Measurements from ENCODE around the gene B4GALNT3. TPM values are rescaled to one million over a fixed set of nuclear protein-coding genes. Genes with fewer than 3 reads are reported as not detected.
A peak's percentile ranks its signal among the peaks of the same experiment; 100 is the strongest.

B4GALNT3 gene
- total and polyA plus RNA-seq, 2 of the 13 experiments (the other 11 are each of a cell fraction or from before 2014, with no cell fraction given): 3.2 to 4.4 TPM

DNA sequence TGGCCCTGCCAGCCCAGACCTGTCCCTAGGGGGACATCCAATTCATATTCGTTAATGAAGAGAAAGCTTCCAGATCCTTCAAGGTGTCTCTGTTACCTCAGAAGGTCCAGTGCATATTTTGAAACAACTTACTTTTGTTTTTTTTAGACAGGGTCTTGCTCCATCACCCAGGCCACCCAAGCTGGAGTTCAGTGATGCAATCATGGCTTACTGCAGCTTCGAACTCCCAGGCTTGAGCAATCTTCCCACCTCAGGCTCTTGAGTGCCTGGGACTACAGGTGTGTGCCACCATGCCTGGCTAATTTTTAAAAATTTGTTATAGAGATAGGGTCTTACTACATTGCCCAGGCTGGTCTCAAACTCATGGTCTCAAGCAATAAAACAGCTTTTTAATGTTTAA is 48.4 kb downstream of the B4GALNT3 start:
- ChIA-PET CTCF (ENCODE audit: low intra/inter-chr PET ratio, low total read pairs) (no interaction called here), POLR2A (no interaction called here)
- intact Hi-C loops (cut with micrococcal nuclease; ENCODE audit: unreplicated experiment) (no loop called here), in situ Hi-C loops (cut with HindIII; ENCODE audit: extremely low pct_ligation_motif_present, low pct_unique_long_range_greater_than_20kb) (no loop called here)
- DNase-seq (ENCODE audit: low spot score) (no peak), ATAC-seq (no peak), FAIRE-seq (no peak)
- no peaks in the 10 kb centered on the region for H3K9me3 ChIP-seq (ENCODE audit: low read length)
- H3K36me3 ChIP-seq (replicated peaks in 1 of 2; ENCODE audit: control insufficient read depth in 1 of 2, insufficient read depth in 2 of 2, low read length in 2 of 2): no peaks in the 10 kb centered on the region
- no peaks in the 10 kb centered on the region for H3K79me2 ChIP-seq (ENCODE audit: insufficient read depth, low read length)
- WGBS (ENCODE audit: low lambda C conversion rate): 49% methylated on average over 2 of the region's 2 CpGs
- H3K9ac ChIP-seq (ENCODE audit: insufficient read depth, low read depth, low read length): no peak overlapping the region
- no peak overlapping the region for H3K27ac ChIP-seq (ENCODE audit: extremely low read length, insufficient read depth, low read length)
- H2AFZ ChIP-seq (ENCODE audit: low read length): no peak overlapping the region
- no peak overlapping the region for H3K4me2 ChIP-seq (ENCODE audit: low read depth, low read length)
- no TSS peak for BruUV-seq (replicated peaks)
- peak; percentile 61; the same call in 1 of the 2 replicates for TF ChIP-seq CEBPB (IDR thresholded peaks at IDR 0.05; ENCODE audit: borderline replicate concordance, low read depth, low read length)
- 0 out of 2 replicates have a peak, but pooled peaks have one; percentile 5 for TF ChIP-seq CEBPG (CRISPR knock-in tag; IDR thresholded peaks at IDR 0.05)
- no peak for TF ChIP-seq ZNF556 (CRISPR knock-in tag; IDR thresholded peaks at IDR 0.05; ENCODE audit: borderline replicate concordance)
- peaks cover 18% of the 10 kb centered on the region for H3K4me1 ChIP-seq (ENCODE audit: insufficient read depth, low read length)
- no peaks in the 10 kb centered on the region for H3K27me3 ChIP-seq (ENCODE audit: control insufficient read depth in 1 of 2, insufficient read depth in 2 of 2, low read length in 2 of 2)
- H3K4me3 ChIP-seq (replicated peaks in 1 of 3; ENCODE audit: insufficient read depth in 1 of 3, low read depth in 2 of 3, low read length in 3 of 3): no peak overlapping the region
- H4K20me1 ChIP-seq (ENCODE audit: insufficient read depth, low read length): no peaks in the 10 kb centered on the region

DNA sequence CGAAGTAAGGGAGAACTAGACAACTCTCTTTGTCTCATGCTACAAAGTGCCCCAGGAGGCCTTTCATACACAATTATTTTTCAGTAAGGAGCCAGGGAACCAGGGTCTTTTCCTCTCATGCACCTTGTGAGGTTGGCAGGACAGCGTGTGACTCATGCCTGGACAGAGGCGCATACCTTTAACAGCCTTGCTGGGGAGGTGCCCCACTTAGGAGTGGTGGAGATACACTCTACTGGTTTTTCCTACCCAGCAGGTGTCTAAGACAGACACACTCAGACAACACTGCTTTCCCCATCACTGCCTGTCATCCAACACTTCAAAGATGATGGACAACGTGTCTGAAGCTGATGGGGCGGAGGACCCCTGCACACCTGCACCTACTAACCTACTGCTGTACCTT is 49.1 kb downstream of the B4GALNT3 start:
- no peaks in the 10 kb centered on the region for H3K27me3 ChIP-seq (ENCODE audit: control insufficient read depth in 1 of 2, insufficient read depth in 2 of 2, low read length in 2 of 2)
- no peak overlapping the region for H3K4me3 ChIP-seq (replicated peaks in 1 of 3; ENCODE audit: insufficient read depth in 1 of 3, low read depth in 2 of 3, low read length in 3 of 3)
- POLR2A ChIA-PET: no interaction called here
- 79% methylated on average over 5 of the region's 5 CpGs for WGBS (ENCODE audit: low lambda C conversion rate)
- H3K9me3 ChIP-seq (ENCODE audit: low read length): no peaks in the 10 kb centered on the region
- ATAC-seq: no peak
- H3K36me3 ChIP-seq (replicated peaks in 1 of 2; ENCODE audit: control insufficient read depth in 1 of 2, insufficient read depth in 2 of 2, low read length in 2 of 2): no peaks in the 10 kb centered on the region
- no TSS peak for BruUV-seq (replicated peaks)
- intact Hi-C loops (cut with micrococcal nuclease; ENCODE audit: unreplicated experiment): no loop called here
- no peak for FAIRE-seq
- in situ Hi-C loops (cut with HindIII; ENCODE audit: extremely low pct_ligation_motif_present, low pct_unique_long_range_greater_than_20kb): no loop called here
- H3K4me1 ChIP-seq (ENCODE audit: insufficient read depth, low read length): peaks cover 11% of the 10 kb centered on the region
- H3K4me2 ChIP-seq (ENCODE audit: low read depth, low read length): no peak overlapping the region
- H3K27ac ChIP-seq (ENCODE audit: extremely low read length, insufficient read depth, low read length): no peak overlapping the region
- H3K9ac ChIP-seq (ENCODE audit: insufficient read depth, low read depth, low read length): no peak overlapping the region
- H2AFZ ChIP-seq (ENCODE audit: low read length): no peak overlapping the region
- no peaks in the 10 kb centered on the region for H3K79me2 ChIP-seq (ENCODE audit: insufficient read depth, low read length)
- CTCF ChIA-PET (ENCODE audit: low intra/inter-chr PET ratio, low total read pairs): no interaction called here
- DNase-seq (ENCODE audit: low spot score): no peak
- H4K20me1 ChIP-seq (ENCODE audit: insufficient read depth, low read length): no peaks in the 10 kb centered on the region
- no peak for TF ChIP-seq PCBP1 (IDR thresholded peaks at IDR 0.05; ENCODE audit: borderline replicate concordance, low read depth, low read length)
- no peak for TF ChIP-seq ZNF333 (CRISPR knock-in tag; IDR thresholded peaks at IDR 0.05; ENCODE audit: borderline replicate concordance)
- TF ChIP-seq TEAD3 (CRISPR knock-in tag; optimal IDR thresholded peaks at IDR 0.05; ENCODE audit: borderline replicate concordance): no peak
- TF ChIP-seq, protein P1, sequence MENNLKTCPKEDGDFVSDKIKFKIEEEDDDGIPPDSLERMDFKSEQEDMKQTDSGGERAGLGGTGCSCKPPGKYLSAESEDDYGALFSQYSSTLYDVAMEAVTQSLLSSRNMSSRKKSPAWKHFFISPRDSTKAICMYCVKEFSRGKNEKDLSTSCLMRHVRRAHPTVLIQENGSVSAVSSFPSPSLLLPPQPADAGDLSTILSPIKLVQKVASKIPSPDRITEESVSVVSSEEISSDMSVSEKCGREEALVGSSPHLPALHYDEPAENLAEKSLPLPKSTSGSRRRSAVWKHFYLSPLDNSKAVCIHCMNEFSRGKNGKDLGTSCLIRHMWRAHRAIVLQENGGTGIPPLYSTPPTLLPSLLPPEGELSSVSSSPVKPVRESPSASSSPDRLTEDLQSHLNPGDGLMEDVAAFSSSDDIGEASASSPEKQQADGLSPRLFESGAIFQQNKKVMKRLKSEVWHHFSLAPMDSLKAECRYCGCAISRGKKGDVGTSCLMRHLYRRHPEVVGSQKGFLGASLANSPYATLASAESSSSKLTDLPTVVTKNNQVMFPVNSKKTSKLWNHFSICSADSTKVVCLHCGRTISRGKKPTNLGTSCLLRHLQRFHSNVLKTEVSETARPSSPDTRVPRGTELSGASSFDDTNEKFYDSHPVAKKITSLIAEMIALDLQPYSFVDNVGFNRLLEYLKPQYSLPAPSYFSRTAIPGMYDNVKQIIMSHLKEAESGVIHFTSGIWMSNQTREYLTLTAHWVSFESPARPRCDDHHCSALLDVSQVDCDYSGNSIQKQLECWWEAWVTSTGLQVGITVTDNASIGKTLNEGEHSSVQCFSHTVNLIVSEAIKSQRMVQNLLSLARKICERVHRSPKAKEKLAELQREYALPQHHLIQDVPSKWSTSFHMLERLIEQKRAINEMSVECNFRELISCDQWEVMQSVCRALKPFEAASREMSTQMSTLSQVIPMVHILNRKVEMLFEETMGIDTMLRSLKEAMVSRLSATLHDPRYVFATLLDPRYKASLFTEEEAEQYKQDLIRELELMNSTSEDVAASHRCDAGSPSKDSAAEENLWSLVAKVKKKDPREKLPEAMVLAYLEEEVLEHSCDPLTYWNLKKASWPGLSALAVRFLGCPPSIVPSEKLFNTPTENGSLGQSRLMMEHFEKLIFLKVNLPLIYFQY (CRISPR knock-in tag; IDR thresholded peaks at IDR 0.05; ENCODE audit: borderline replicate concordance): no peak
- TF ChIP-seq FOXM1 (CRISPR knock-in tag; IDR thresholded peaks at IDR 0.05): no peak
- TF ChIP-seq, protein P2, sequence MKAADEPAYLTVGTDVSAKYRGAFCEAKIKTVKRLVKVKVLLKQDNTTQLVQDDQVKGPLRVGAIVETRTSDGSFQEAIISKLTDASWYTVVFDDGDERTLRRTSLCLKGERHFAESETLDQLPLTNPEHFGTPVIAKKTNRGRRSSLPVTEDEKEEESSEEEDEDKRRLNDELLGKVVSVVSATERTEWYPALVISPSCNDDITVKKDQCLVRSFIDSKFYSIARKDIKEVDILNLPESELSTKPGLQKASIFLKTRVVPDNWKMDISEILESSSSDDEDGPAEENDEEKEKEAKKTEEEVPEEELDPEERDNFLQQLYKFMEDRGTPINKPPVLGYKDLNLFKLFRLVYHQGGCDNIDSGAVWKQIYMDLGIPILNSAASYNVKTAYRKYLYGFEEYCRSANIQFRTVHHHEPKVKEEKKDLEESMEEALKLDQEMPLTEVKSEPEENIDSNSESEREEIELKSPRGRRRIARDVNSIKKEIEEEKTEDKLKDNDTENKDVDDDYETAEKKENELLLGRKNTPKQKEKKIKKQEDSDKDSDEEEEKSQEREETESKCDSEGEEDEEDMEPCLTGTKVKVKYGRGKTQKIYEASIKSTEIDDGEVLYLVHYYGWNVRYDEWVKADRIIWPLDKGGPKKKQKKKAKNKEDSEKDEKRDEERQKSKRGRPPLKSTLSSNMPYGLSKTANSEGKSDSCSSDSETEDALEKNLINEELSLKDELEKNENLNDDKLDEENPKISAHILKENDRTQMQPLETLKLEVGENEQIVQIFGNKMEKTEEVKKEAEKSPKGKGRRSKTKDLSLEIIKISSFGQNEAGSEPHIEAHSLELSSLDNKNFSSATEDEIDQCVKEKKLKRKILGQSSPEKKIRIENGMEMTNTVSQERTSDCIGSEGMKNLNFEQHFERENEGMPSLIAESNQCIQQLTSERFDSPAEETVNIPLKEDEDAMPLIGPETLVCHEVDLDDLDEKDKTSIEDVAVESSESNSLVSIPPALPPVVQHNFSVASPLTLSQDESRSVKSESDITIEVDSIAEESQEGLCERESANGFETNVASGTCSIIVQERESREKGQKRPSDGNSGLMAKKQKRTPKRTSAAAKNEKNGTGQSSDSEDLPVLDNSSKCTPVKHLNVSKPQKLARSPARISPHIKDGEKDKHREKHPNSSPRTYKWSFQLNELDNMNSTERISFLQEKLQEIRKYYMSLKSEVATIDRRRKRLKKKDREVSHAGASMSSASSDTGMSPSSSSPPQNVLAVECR (CRISPR knock-in tag; IDR thresholded peaks at IDR 0.05; ENCODE audit: borderline replicate concordance): no peak
- TF ChIP-seq MED8 (CRISPR knock-in tag; IDR thresholded peaks at IDR 0.05; ENCODE audit: insufficient replicate concordance): no peak
- TF ChIP-seq MIER2 (CRISPR knock-in tag; IDR thresholded peaks at IDR 0.05): no peak
